ENCODE results near the gene TRIM52. TPM values are rescaled to one million over a fixed set of nuclear protein-coding genes. Genes with fewer than 3 reads are reported as not detected.

TRIM52 gene
- total and polyA plus RNA-seq, 2 of the 13 experiments (the other 11 are each of a cell fraction or from before 2014, with no cell fraction given), result 7.2 to 11.6 TPM

DNA sequence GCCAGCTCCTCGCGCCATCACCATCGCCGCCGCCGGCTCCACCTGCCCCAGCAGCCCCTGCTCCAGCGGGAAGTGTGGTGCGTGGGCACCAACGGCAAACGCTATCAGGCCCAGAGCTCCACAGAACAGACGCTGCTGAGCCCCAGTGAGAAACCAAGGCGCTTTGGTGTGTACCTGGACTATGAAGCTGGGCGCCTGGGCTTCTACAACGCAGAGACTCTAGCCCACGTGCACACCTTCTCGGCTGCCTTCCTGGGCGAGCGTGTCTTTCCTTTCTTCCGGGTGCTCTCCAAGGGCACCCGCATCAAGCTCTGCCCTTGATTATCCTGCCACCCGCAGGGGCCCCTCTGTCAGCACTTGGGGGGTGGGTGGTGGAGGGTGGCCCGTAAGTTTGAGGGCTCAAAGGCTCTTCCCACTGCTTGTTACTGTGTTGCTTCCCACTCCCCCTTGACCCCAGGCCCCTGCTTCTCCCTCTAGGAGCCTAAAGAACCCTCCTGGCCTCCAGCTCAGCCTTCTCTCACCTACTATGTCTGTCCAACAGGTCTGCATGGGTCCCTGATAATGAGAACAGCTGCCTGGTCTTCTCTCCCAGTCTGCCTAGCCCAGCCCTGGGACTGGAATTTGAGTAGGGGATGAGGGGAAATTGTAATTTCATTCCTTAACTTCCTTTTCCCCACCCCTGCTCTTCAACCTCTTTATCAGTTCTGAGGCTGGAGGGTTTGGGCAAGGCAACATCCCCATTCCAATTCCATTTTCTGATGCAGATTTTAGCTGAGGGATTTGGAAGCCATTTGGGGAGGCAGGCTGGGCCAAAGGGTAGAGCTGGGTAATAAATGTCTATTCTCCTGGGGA, 26.3 kb downstream of the TRIM52 start (continued):
- TF ChIP-seq, protein P1, sequence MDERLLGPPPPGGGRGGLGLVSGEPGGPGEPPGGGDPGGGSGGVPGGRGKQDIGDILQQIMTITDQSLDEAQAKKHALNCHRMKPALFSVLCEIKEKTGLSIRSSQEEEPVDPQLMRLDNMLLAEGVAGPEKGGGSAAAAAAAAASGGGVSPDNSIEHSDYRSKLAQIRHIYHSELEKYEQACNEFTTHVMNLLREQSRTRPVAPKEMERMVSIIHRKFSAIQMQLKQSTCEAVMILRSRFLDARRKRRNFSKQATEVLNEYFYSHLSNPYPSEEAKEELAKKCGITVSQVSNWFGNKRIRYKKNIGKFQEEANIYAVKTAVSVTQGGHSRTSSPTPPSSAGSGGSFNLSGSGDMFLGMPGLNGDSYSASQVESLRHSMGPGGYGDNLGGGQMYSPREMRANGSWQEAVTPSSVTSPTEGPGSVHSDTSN (CRISPR knock-in tag; IDR thresholded peaks at IDR 0.05), result no peak
- TF ChIP-seq SAFB2 (CRISPR knock-in tag; IDR thresholded peaks at IDR 0.05; ENCODE audit: borderline replicate concordance, low read depth), result no peak
- no peak for TF ChIP-seq ZXDC (CRISPR knock-in tag; IDR thresholded peaks at IDR 0.05)
- TF ChIP-seq, protein P2, sequence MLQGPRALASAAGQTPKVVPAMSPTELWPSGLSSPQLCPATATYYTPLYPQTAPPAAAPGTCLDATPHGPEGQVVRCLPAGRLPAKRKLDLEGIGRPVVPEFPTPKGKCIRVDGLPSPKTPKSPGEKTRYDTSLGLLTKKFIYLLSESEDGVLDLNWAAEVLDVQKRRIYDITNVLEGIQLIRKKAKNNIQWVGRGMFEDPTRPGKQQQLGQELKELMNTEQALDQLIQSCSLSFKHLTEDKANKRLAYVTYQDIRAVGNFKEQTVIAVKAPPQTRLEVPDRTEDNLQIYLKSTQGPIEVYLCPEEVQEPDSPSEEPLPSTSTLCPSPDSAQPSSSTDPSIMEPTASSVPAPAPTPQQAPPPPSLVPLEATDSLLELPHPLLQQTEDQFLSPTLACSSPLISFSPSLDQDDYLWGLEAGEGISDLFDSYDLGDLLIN (CRISPR knock-in tag; IDR thresholded peaks at IDR 0.05; ENCODE audit: borderline replicate concordance), result no peak
- TF ChIP-seq, protein P3, sequence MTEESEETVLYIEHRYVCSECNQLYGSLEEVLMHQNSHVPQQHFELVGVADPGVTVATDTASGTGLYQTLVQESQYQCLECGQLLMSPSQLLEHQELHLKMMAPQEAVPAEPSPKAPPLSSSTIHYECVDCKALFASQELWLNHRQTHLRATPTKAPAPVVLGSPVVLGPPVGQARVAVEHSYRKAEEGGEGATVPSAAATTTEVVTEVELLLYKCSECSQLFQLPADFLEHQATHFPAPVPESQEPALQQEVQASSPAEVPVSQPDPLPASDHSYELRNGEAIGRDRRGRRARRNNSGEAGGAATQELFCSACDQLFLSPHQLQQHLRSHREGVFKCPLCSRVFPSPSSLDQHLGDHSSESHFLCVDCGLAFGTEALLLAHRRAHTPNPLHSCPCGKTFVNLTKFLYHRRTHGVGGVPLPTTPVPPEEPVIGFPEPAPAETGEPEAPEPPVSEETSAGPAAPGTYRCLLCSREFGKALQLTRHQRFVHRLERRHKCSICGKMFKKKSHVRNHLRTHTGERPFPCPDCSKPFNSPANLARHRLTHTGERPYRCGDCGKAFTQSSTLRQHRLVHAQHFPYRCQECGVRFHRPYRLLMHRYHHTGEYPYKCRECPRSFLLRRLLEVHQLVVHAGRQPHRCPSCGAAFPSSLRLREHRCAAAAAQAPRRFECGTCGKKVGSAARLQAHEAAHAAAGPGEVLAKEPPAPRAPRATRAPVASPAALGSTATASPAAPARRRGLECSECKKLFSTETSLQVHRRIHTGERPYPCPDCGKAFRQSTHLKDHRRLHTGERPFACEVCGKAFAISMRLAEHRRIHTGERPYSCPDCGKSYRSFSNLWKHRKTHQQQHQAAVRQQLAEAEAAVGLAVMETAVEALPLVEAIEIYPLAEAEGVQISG (CRISPR knock-in tag; IDR thresholded peaks at IDR 0.05), result no peak
- peak; percentile 57 for TF ChIP-seq POLR2AphosphoS5 (IDR thresholded peaks at IDR 0.05; ENCODE audit: low read depth, low read length)
- TF ChIP-seq ZNF614 (CRISPR knock-in tag; IDR thresholded peaks at IDR 0.05; ENCODE audit: borderline replicate concordance), result no peak
- 0 out of 2 replicates have a peak, but pooled peaks have one; percentile 19 for TF ChIP-seq HOXA3 (CRISPR knock-in tag; IDR thresholded peaks at IDR 0.05)
- TF ChIP-seq HNRNPL (IDR thresholded peaks at IDR 0.05; ENCODE audit: low read depth, low read length), result 0 out of 2 replicates have a peak, but pooled peaks have one; percentile 43
- TF ChIP-seq TFDP2 (CRISPR knock-in tag; IDR thresholded peaks at IDR 0.05), result no peak
- peak; percentile 90; the same call in 1 of the 2 replicates for TF ChIP-seq PAF1 (CRISPR knock-in tag; IDR thresholded peaks at IDR 0.05)
- TF ChIP-seq ZNF773 (CRISPR knock-in tag; IDR thresholded peaks at IDR 0.05; ENCODE audit: borderline replicate concordance), result no peak
- no peak for TF ChIP-seq SP2 (CRISPR knock-in tag; IDR thresholded peaks at IDR 0.05)
- 0 out of 2 replicates have a peak, but pooled peaks have one; percentile 24 for TF ChIP-seq ZNF749 (CRISPR knock-in tag; IDR thresholded peaks at IDR 0.05; ENCODE audit: borderline replicate concordance)
- no peak for TF ChIP-seq ZNF34 (CRISPR knock-in tag; IDR thresholded peaks at IDR 0.05; ENCODE audit: borderline replicate concordance)
- TF ChIP-seq AKAP8 (CRISPR knock-in tag; IDR thresholded peaks at IDR 0.05), result no peak
- TF ChIP-seq KLF16 (CRISPR knock-in tag; IDR thresholded peaks at IDR 0.05), result no peak; a peak in 1 of 4 replicates
- no peak for TF ChIP-seq SOX13 (IDR thresholded peaks at IDR 0.05)
- TF ChIP-seq SOX13 (CRISPR knock-in tag; conservative IDR thresholded peaks at IDR 0.05 in 1 of 2, IDR thresholded peaks at IDR 0.05 in 1 of 2), result 0 out of 4 replicates have a peak, but pooled peaks of 1 of the 2 experiments have one; percentile 9
- no peak for TF ChIP-seq MATR3 (CRISPR knock-in tag; IDR thresholded peaks at IDR 0.05)

Data from HepG2 (cell line).